Stimulated activated CD8-positive, alpha-beta memory T cell treated with anti-CD3 and anti-CD28 coated beads, Interleukin-2, amount 100 ng/mL, for 48 hours (primary cell): ENCODE data around the gene LPGAT1.
"Not testable (repeated sequence)": the region's sequence is repeated elsewhere in the genome, so short reads cannot be mapped to it uniquely, and the experiment has no call there.

ENCODE experiments used
- DNase-seq, 2 donors: peaks; one replicate each; pipeline ENCODE4 v3.0.0-alpha.2; 2020; ENCODE audit warnings: low read depth in 2 of 2

The LPGAT1 gene

GRCh38 chr1:211735208-211736170 lies 95.1 kb downstream of the LPGAT1 start:
- no peak for DNase-seq

GRCh38 chr1:211734791-211735190 lies 95.8 kb downstream of the LPGAT1 start:
- DNase-seq, result no peak

- DNase-seq, result no peak
Measured at GRCh38 chr1:211734359-211734758, 96.2 kb downstream of the LPGAT1 start.

- DNase-seq, result no peak
Measured at GRCh38 chr1:211732293-211732980, 98.1 kb downstream of the LPGAT1 start.

- no peak for DNase-seq
Measured at GRCh38 chr1:211731456-211732292, 98.9 kb downstream of the LPGAT1 start.

- DNase-seq, result no peak
Measured at GRCh38 chr1:211730347-211730746, 100.2 kb downstream of the LPGAT1 start.

GRCh38 chr1:211729238-211729637 lies 101.3 kb downstream of the LPGAT1 start:
- DNase-seq, result no peak

- no peak for DNase-seq
Measured at GRCh38 chr1:211726467-211726995, 104.0 kb downstream of the LPGAT1 start.

- DNase-seq, result no peak
Measured at GRCh38 chr1:211724687-211725196, 105.8 kb downstream of the LPGAT1 start.

- no peak for DNase-seq
Measured at GRCh38 chr1:211723273-211723672, 107.3 kb downstream of the LPGAT1 start.

- no peak for DNase-seq
Measured at GRCh38 chr1:211722277-211723175, 108.0 kb downstream of the LPGAT1 start.

- not testable (repeated sequence) for DNase-seq
Measured at GRCh38 chr1:211716555-211716954, 114.0 kb downstream of the LPGAT1 start.

GRCh38 chr1:211715971-211716370 lies 114.6 kb downstream of the LPGAT1 start:
- DNase-seq, result no peak

- no peak for DNase-seq
Measured at GRCh38 chr1:211714154-211714553, 116.4 kb downstream of the LPGAT1 start.

GRCh38 chr1:211713231-211713630 lies 117.3 kb downstream of the LPGAT1 start:
- DNase-seq, result no peak

GRCh38 chr1:211711315-211711705 lies 119.3 kb downstream of the LPGAT1 start:
- DNase-seq, result no peak

- no peak for DNase-seq
Measured at GRCh38 chr1:211710566-211711314, 119.8 kb downstream of the LPGAT1 start.

- no peak for DNase-seq
Measured at GRCh38 chr1:211708926-211709325, 121.6 kb downstream of the LPGAT1 start.

GRCh38 chr1:211708006-211708405 lies 122.6 kb downstream of the LPGAT1 start:
- no peak for DNase-seq
